HG03135 (cell line): ENCODE data around the gene PFKFB2.

Source experiments
- ATAC-seq: cut with Tn5 transposase; IDR thresholded peaks from one replicate; pipeline ENCODE4 v1.9.1; 2021; ENCODE audit warnings: mild to moderate bottlenecking, moderate library complexity; ENCODE audit not compliant: unreplicated experiment

The PFKFB2 gene

GRCh38 chr1:207063014-207063413 lies 9.9 kb downstream of the PFKFB2 start:
- ATAC-seq, result no peak

GRCh38 chr1:207064561-207064960 lies 11.5 kb downstream of the PFKFB2 start:
- no peak for ATAC-seq

- no peak for ATAC-seq
Measured at GRCh38 chr1:207067185-207067584, 14.1 kb downstream of the PFKFB2 start.

GRCh38 chr1:207067665-207068064 lies 14.6 kb downstream of the PFKFB2 start:
- no peak for ATAC-seq

GRCh38 chr1:207069061-207069460 lies 16.0 kb downstream of the PFKFB2 start:
- ATAC-seq, result no peak

- no peak for ATAC-seq
Measured at GRCh38 chr1:207069858-207070506, 16.9 kb downstream of the PFKFB2 start.

GRCh38 chr1:207070811-207071210 lies 17.7 kb downstream of the PFKFB2 start:
- ATAC-seq, result no peak

- no peak for ATAC-seq
Measured at GRCh38 chr1:207071426-207071825, 18.4 kb downstream of the PFKFB2 start.

- no peak for ATAC-seq
Measured at GRCh38 chr1:207072233-207072632, 19.2 kb downstream of the PFKFB2 start.

GRCh38 chr1:207073906-207074820 lies 21.1 kb downstream of the PFKFB2 start:
- ATAC-seq, result no peak

- ATAC-seq, result no peak
Measured at GRCh38 chr1:207076181-207076955, 23.3 kb downstream of the PFKFB2 start.

- no peak for ATAC-seq
Measured at GRCh38 chr1:207077012-207077411, 23.9 kb downstream of the PFKFB2 start.

- ATAC-seq, result no peak
Measured at GRCh38 chr1:207077470-207078377, 24.6 kb downstream of the PFKFB2 start.

GRCh38 chr1:207078578-207079132 lies 25.6 kb downstream of the PFKFB2 start:
- ATAC-seq, result no peak

GRCh38 chr1:207079706-207080241 lies 26.7 kb downstream of the PFKFB2 start:
- ATAC-seq, result no peak

GRCh38 chr1:207081088-207081487 lies 28.0 kb downstream of the PFKFB2 start:
- ATAC-seq, result no peak

- ATAC-seq, result no peak
Measured at GRCh38 chr1:207081806-207082205, 28.7 kb downstream of the PFKFB2 start.

GRCh38 chr1:207084232-207084631 lies 31.2 kb downstream of the PFKFB2 start:
- no peak for ATAC-seq

- peak; percentile 74 for ATAC-seq
Measured at GRCh38 chr1:207084701-207085180, 31.7 kb downstream of the PFKFB2 start.

GRCh38 chr1:207085887-207086286 lies 32.8 kb downstream of the PFKFB2 start:
- no peak for ATAC-seq
